ENCODE data around the gene SIPA1L3. TPM values are rescaled to one million over a fixed set of nuclear protein-coding genes. Genes with fewer than 3 reads are reported as not detected.

Gene SIPA1L3
- total RNA-seq, 2 donors from 2014 or later, result 42.8 to 48.2 TPM

- no peak for DNase-seq
- Histone ChIP-seq H3K9me3 (ENCODE audit: control insufficient read depth, low read length) (no peaks in the 10 kb centered on the region), H3K9ac (ENCODE audit: extremely low read depth, low read length, poor library complexity, severe bottlenecking) (no peak overlapping the region), H3K36me3 (ENCODE audit: control insufficient read depth, insufficient read depth, low read length) (no peaks in the 10 kb centered on the region), H3K27ac (ENCODE audit: low read depth, low read length) (no peak overlapping the region), H3K4me1 (ENCODE audit: control insufficient read depth, insufficient read depth, low read length) (no peaks in the 10 kb centered on the region), H3K27me3 (ENCODE audit: control insufficient read depth, insufficient read depth, low read length, poor library complexity, severe bottlenecking) (peaks cover 34% of the 10 kb centered on the region), H3K4me3 (ENCODE audit: low read length) (no peak overlapping the region)
- no peak overlapping the region for H3K27ac Mint-ChIP-seq
- peaks cover 12% of the 10 kb centered on the region for H3K4me1 Mint-ChIP-seq
- H3K9me3 Mint-ChIP-seq, result no peaks in the 10 kb centered on the region
- 55 to 70% methylated on average over 7 to 11 of the region's 11 CpGs for WGBS, 2 experiments (ENCODE audit: insufficient coverage in 1 of 2, insufficient read length in 1 of 2)
- peak overlapping the region; percentile 44 for H3K4me3 Mint-ChIP-seq
- peaks cover 76% of the 10 kb centered on the region for H3K27me3 Mint-ChIP-seq (ENCODE audit: insufficient read depth)
- no peaks in the 10 kb centered on the region for H3K36me3 Mint-ChIP-seq (ENCODE audit: low read depth)
- no peak for TF ChIP-seq CTCF (conservative IDR thresholded peaks at IDR 0.05)
Measured at GRCh38 chr19:38227287-38228004, 320.4 kb downstream of the SIPA1L3 start.

- peak overlapping the region; percentile 44 for H3K4me3 Mint-ChIP-seq
- H3K27me3 Mint-ChIP-seq (ENCODE audit: insufficient read depth), result peaks cover 73% of the 10 kb centered on the region
- no peaks in the 10 kb centered on the region for H3K9me3 ChIP-seq (ENCODE audit: control insufficient read depth, low read length)
- TF ChIP-seq CTCF (conservative IDR thresholded peaks at IDR 0.05), result no peak
- no peaks in the 10 kb centered on the region for H3K9me3 Mint-ChIP-seq
- H3K36me3 ChIP-seq (ENCODE audit: control insufficient read depth, insufficient read depth, low read length), result no peaks in the 10 kb centered on the region
- H3K27me3 ChIP-seq (ENCODE audit: control insufficient read depth, insufficient read depth, low read length, poor library complexity, severe bottlenecking), result peaks cover 34% of the 10 kb centered on the region
- H3K9ac ChIP-seq (ENCODE audit: extremely low read depth, low read length, poor library complexity, severe bottlenecking), result no peak overlapping the region
- H3K4me3 ChIP-seq (ENCODE audit: low read length), result no peak overlapping the region
- H3K27ac ChIP-seq (ENCODE audit: low read depth, low read length), result no peak overlapping the region
- 20 to 25% methylated on average over 1 to 10 of the region's 16 CpGs for WGBS, 2 experiments (ENCODE audit: insufficient coverage in 1 of 2, insufficient read length in 1 of 2)
- peak; percentile 75 for DNase-seq
- no peaks in the 10 kb centered on the region for H3K4me1 ChIP-seq (ENCODE audit: control insufficient read depth, insufficient read depth, low read length)
- H3K4me1 Mint-ChIP-seq, result peaks cover 10% of the 10 kb centered on the region
- H3K27ac Mint-ChIP-seq, result no peak overlapping the region
- H3K36me3 Mint-ChIP-seq (ENCODE audit: low read depth), result no peaks in the 10 kb centered on the region
Measured at GRCh38 chr19:38228005-38228377, 321.0 kb downstream of the SIPA1L3 start.

GRCh38 chr19:38228491-38229439, 321.8 kb downstream of the SIPA1L3 start:
- Histone ChIP-seq H3K4me3 (ENCODE audit: low read length) (peak overlapping the region; percentile 69), H3K27ac (ENCODE audit: low read depth, low read length) (no peak overlapping the region), H3K9ac (ENCODE audit: extremely low read depth, low read length, poor library complexity, severe bottlenecking) (no peak overlapping the region), H3K36me3 (ENCODE audit: control insufficient read depth, insufficient read depth, low read length) (no peaks in the 10 kb centered on the region), H3K9me3 (ENCODE audit: control insufficient read depth, low read length) (no peaks in the 10 kb centered on the region), H3K4me1 (ENCODE audit: control insufficient read depth, insufficient read depth, low read length) (no peaks in the 10 kb centered on the region), H3K27me3 (ENCODE audit: control insufficient read depth, insufficient read depth, low read length, poor library complexity, severe bottlenecking) (peaks cover 34% of the 10 kb centered on the region)
- Mint-ChIP-seq H3K36me3 (ENCODE audit: low read depth) (no peaks in the 10 kb centered on the region), H3K9me3 (no peaks in the 10 kb centered on the region), H3K27me3 (ENCODE audit: insufficient read depth) (peaks cover 67% of the 10 kb centered on the region), H3K4me1 (peaks cover 3% of the 10 kb centered on the region), H3K4me3 (peak overlapping the region; percentile 44), H3K27ac (no peak overlapping the region)
- no peak for TF ChIP-seq CTCF (conservative IDR thresholded peaks at IDR 0.05)
- WGBS, 2 experiments (ENCODE audit: insufficient coverage in 1 of 2, insufficient read length in 1 of 2), result 0 to 1% methylated on average over 15 to 76 of the region's 80 CpGs
- peak; percentile 88 for DNase-seq
